ENCODE measurements around the gene ARHGEF19.
A peak's percentile ranks its signal among the peaks of the same experiment; 100 is the strongest.

ARHGEF19 gene

DNA sequence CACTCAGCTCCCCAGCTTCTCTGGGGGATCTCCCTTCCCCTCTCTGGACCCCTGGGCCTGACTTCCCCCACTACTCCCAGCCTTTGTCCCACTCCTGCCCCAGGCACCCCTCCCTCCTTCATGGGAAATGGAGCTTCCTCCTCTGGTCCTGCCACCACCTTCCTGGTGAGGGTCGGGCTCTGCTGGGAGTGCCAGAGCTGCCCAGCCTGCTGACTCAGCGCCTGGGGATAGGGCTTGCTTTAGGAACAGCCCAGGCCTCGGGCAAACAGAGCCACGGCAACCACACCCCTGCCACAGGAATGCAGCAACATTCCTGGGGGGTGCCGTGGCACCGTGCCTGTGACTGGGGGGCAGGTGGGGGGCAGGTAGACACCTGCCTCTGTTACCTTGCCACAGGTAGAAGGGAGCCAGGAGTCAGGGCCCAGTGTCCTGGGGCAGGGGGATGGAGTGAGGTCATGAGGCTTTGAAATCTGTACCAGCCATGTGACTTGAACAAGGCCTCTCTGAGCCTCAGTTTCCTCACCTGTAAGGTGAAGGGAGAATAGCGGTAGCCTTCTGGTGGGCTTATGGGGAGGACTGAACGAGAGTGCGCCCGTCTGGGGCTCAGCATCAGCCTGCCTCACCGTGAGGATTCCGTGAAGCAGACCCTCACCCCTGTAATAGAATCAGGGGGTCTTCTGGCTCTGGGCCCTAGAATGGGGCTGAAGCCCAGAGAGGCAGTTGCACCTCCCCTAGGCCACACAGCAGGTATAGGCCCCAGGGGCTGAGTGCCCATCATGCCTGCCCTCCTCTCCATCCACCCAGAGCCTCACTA, 38.8 kb downstream of the ARHGEF19 start:
- TF ChIP-seq, protein P1, sequence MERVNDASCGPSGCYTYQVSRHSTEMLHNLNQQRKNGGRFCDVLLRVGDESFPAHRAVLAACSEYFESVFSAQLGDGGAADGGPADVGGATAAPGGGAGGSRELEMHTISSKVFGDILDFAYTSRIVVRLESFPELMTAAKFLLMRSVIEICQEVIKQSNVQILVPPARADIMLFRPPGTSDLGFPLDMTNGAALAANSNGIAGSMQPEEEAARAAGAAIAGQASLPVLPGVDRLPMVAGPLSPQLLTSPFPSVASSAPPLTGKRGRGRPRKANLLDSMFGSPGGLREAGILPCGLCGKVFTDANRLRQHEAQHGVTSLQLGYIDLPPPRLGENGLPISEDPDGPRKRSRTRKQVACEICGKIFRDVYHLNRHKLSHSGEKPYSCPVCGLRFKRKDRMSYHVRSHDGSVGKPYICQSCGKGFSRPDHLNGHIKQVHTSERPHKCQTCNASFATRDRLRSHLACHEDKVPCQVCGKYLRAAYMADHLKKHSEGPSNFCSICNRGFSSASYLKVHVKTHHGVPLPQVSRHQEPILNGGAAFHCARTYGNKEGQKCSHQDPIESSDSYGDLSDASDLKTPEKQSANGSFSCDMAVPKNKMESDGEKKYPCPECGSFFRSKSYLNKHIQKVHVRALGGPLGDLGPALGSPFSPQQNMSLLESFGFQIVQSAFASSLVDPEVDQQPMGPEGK (CRISPR knock-in tag; IDR thresholded peaks at IDR 0.05; ENCODE audit: borderline replicate concordance): peak; percentile 61; the same call in 1 of the 2 replicates
- no peak for TF ChIP-seq OSR1 (CRISPR knock-in tag; IDR thresholded peaks at IDR 0.05)
- peak; percentile 68 for ATAC-seq

DNA sequence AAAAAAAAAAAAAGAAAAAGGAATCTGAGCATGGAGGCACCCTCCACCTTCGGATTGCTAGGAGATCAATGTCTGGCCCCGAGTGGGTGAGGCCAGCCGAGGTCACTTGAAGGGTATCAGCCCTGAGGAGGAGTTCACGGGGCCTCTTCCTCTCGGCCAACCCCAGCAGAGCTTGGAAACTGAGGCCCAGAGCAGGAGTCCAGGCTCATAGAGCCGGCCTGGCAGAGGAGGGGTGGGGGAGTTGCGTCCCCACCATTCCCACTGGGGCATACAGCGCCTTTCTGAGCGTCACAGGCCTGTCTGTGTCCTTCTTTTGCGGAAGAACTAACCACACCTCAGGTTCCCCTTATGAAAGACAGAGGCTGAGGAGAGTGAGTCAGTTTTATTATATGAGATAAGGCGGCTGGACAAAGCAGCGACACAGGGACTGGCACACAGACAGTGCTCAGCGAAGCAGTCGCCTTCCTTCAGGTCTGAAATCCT, 39.4 kb downstream of the ARHGEF19 start:
- TF ChIP-seq ZFP3 (CRISPR knock-in tag; IDR thresholded peaks at IDR 0.05): no peak
- no peak for TF ChIP-seq CSDC2 (CRISPR knock-in tag; IDR thresholded peaks at IDR 0.05)
- TF ChIP-seq OSR1 (CRISPR knock-in tag; IDR thresholded peaks at IDR 0.05): no peak
- TF ChIP-seq BACH2 (CRISPR knock-in tag; IDR thresholded peaks at IDR 0.05; ENCODE audit: borderline replicate concordance): no peak
- TF ChIP-seq PPARA (CRISPR knock-in tag; IDR thresholded peaks at IDR 0.05; ENCODE audit: borderline replicate concordance): no peak
- TF ChIP-seq ESRRG (CRISPR knock-in tag; IDR thresholded peaks at IDR 0.05): no peak
- no peak for TF ChIP-seq ISL1 (CRISPR knock-in tag; IDR thresholded peaks at IDR 0.05)
- TF ChIP-seq ZNF565 (CRISPR knock-in tag; conservative IDR thresholded peaks at IDR 0.05; ENCODE audit: low read depth): no peak
- TF ChIP-seq, protein P2, sequence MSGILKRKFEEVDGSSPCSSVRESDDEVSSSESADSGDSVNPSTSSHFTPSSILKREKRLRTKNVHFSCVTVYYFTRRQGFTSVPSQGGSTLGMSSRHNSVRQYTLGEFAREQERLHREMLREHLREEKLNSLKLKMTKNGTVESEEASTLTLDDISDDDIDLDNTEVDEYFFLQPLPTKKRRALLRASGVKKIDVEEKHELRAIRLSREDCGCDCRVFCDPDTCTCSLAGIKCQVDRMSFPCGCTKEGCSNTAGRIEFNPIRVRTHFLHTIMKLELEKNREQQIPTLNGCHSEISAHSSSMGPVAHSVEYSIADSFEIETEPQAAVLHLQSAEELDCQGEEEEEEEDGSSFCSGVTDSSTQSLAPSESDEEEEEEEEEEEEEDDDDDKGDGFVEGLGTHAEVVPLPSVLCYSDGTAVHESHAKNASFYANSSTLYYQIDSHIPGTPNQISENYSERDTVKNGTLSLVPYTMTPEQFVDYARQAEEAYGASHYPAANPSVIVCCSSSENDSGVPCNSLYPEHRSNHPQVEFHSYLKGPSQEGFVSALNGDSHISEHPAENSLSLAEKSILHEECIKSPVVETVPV (CRISPR knock-in tag; IDR thresholded peaks at IDR 0.05): no peak
- TF ChIP-seq ZNF70 (CRISPR knock-in tag; IDR thresholded peaks at IDR 0.05): no peak
- TF ChIP-seq, protein P3, sequence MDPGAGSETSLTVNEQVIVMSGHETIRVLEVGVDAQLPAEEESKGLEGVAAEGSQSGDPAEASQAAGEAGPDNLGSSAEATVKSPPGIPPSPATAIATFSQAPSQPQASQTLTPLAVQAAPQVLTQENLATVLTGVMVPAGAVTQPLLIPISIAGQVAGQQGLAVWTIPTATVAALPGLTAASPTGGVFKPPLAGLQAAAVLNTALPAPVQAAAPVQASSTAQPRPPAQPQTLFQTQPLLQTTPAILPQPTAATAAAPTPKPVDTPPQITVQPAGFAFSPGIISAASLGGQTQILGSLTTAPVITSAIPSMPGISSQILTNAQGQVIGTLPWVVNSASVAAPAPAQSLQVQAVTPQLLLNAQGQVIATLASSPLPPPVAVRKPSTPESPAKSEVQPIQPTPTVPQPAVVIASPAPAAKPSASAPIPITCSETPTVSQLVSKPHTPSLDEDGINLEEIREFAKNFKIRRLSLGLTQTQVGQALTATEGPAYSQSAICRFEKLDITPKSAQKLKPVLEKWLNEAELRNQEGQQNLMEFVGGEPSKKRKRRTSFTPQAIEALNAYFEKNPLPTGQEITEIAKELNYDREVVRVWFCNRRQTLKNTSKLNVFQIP (CRISPR knock-in tag; IDR thresholded peaks at IDR 0.05; ENCODE audit: borderline replicate concordance, low read depth): no peak
- no peak for TF ChIP-seq RARB (CRISPR knock-in tag; IDR thresholded peaks at IDR 0.05)
- TF ChIP-seq ZC3H10 (CRISPR knock-in tag; IDR thresholded peaks at IDR 0.05): no peak
- no peak for TF ChIP-seq TOX (CRISPR knock-in tag; IDR thresholded peaks at IDR 0.05; ENCODE audit: borderline replicate concordance)
- ATAC-seq: peak; percentile 9

DNA sequence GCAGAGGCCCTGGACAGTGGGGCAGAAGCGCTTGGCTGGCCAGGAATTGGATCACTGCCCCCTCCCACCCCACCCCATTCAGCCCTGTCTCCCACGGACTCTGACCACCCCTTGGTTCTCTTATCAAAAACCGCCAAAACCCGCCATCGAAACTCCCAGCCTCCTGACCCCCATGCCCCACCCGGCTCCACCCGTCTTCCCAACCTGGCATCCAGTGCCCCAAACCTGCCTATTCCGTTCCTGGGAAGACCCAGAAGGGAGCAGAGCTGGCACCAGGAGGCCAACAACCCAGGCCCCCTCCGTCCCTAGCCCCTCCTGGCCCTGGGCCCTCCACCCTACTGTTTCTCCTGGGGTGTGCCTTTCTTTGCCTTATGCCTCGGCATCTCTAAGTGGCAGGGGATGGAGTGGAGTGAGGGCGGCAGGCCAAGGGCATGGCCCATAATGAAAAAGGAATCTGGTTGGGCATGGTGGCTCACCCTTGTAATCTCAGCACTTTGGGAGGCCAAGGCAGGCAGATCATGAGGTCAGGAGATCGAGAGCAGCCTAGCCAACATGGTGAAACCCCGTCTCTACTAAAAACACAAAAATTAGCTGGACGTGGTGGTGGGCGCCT, 40.1 kb downstream of the ARHGEF19 start:
- TF ChIP-seq ARNTL (CRISPR knock-in tag; IDR thresholded peaks at IDR 0.05; ENCODE audit: borderline replicate concordance, low read depth): no peak
- TF ChIP-seq RARB (CRISPR knock-in tag; IDR thresholded peaks at IDR 0.05): no peak
- no peak for TF ChIP-seq ISL1 (CRISPR knock-in tag; IDR thresholded peaks at IDR 0.05)
- TF ChIP-seq, protein P4, sequence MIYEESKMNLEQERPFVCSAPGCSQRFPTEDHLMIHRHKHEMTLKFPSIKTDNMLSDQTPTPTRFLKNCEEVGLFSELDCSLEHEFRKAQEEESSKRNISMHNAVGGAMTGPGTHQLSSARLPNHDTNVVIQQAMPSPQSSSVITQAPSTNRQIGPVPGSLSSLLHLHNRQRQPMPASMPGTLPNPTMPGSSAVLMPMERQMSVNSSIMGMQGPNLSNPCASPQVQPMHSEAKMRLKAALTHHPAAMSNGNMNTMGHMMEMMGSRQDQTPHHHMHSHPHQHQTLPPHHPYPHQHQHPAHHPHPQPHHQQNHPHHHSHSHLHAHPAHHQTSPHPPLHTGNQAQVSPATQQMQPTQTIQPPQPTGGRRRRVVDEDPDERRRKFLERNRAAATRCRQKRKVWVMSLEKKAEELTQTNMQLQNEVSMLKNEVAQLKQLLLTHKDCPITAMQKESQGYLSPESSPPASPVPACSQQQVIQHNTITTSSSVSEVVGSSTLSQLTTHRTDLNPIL (CRISPR knock-in tag; IDR thresholded peaks at IDR 0.05; ENCODE audit: low read depth): no peak
- no peak for TF ChIP-seq GLIS3 (CRISPR knock-in tag; IDR thresholded peaks at IDR 0.05)
- TF ChIP-seq, protein P1 (CRISPR knock-in tag; IDR thresholded peaks at IDR 0.05; ENCODE audit: borderline replicate concordance): no peak
- no peak for TF ChIP-seq BACH2 (CRISPR knock-in tag; IDR thresholded peaks at IDR 0.05; ENCODE audit: borderline replicate concordance)
- TF ChIP-seq ESRRG (CRISPR knock-in tag; IDR thresholded peaks at IDR 0.05): no peak
- TF ChIP-seq ZC3H10 (CRISPR knock-in tag; IDR thresholded peaks at IDR 0.05): no peak
- TF ChIP-seq TCF4 (CRISPR knock-in tag; IDR thresholded peaks at IDR 0.05; ENCODE audit: borderline replicate concordance): no peak
- no peak for TF ChIP-seq ZFP3 (CRISPR knock-in tag; IDR thresholded peaks at IDR 0.05)
- TF ChIP-seq ZNF70 (CRISPR knock-in tag; IDR thresholded peaks at IDR 0.05): no peak
- TF ChIP-seq, protein P3 (CRISPR knock-in tag; IDR thresholded peaks at IDR 0.05; ENCODE audit: borderline replicate concordance, low read depth): no peak
- no peak for TF ChIP-seq TOX (CRISPR knock-in tag; IDR thresholded peaks at IDR 0.05; ENCODE audit: borderline replicate concordance)
- TF ChIP-seq ZFP30 (CRISPR knock-in tag; IDR thresholded peaks at IDR 0.05): no peak
- TF ChIP-seq CSDC2 (CRISPR knock-in tag; IDR thresholded peaks at IDR 0.05): no peak
- TF ChIP-seq ZNF8 (CRISPR knock-in tag; IDR thresholded peaks at IDR 0.05): no peak
- TF ChIP-seq OSR1 (CRISPR knock-in tag; IDR thresholded peaks at IDR 0.05): no peak
- no peak for TF ChIP-seq ZNF565 (CRISPR knock-in tag; conservative IDR thresholded peaks at IDR 0.05; ENCODE audit: low read depth)
- TF ChIP-seq, protein P2 (CRISPR knock-in tag; IDR thresholded peaks at IDR 0.05): no peak
- ATAC-seq: no peak
